GM21619 (cell line): ENCODE results near the gene SLC8A1.

Source experiments
- ATAC-seq: cut with Tn5 transposase; IDR thresholded peaks from one replicate; pipeline ENCODE4 v1.9.1; 2021; ENCODE audit not compliant: unreplicated experiment

The SLC8A1 gene

DNA sequence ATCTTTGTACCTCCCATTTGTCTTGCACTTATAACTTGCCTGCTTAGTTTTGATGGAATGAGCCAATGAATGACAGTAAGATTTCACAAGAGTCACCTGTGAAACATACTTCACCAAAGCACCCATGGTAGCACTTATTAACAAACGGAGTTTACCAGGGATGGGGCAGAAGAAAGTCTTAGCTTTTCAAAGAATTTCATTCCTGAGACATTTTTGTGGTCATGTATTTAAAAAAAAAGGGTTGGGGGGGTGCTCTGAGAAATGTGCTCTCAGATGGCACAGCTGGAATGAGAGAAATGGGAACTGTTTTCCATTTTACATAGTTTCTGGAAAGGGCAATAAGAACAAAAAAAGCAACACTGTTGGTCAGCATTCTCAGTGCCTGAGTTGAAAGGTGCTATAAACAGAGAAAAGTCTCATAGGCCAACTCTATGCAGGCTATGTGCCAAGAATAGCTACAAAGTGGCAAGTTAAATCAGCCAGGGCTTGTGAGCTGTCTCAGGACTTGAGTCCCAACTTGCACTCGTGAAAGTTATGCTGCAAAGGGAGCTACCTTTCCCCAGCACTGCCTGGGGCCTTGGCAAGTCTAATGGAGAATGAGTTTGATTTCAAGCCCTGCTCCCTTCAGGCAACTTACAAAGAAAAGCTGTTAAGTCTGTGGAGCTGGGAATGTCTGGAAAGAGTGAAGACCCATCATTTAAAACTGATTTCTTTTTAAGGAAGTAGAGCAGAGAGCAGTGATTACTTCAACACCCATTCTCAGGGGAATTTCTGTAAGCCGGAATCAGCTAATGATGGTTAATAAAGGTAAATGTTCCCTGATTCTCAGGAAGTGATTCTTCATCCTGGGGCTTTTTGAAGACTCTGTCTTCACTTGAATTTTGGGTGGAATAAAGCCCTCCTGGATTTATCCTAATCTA lies 170.6 kb downstream of the SLC8A1 start:
- ATAC-seq, result peak; percentile 65

DNA sequence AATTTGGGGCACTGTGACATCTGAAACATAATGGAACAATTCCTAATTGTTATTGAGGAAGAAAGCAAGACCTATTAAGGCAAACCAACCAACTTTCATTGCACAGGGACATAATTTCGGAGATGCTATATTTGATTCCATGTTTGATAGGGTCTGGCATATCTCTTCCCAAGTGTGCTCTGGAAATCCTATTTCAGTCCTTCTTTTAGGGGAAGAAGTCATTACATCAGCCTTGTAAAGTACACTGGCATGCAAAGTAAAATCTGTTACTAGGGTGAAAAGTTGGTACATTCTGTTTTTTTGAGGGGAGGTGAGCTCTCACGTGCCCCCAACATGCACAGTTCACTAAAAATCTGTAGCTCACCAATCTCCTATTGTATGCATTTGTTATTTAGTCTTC lies 172.4 kb downstream of the SLC8A1 start:
- no peak for ATAC-seq

- ATAC-seq, result no peak
Observed at GRCh38 chr2:40279001-40279400, 172.9 kb downstream of the SLC8A1 start.

DNA sequence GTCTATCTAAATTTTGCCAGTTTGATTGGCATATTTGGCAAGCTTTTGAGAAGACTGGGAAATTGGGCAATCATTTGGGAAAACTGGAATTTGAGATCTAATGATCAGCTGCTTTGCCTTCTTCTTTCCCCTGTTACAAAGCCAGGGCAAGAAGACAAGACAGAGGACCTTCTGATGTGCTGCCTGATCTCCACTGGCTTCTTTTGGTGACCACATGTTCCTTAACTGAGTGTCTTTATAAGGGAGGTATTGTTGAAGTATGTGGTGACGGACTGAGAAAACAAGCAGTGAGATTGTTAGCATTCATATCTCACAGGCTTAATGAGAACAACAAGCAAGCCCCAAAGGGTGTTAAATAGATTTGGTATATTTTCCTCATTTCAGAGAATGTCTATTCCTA lies 175.8 kb downstream of the SLC8A1 start:
- ATAC-seq, result no peak

DNA sequence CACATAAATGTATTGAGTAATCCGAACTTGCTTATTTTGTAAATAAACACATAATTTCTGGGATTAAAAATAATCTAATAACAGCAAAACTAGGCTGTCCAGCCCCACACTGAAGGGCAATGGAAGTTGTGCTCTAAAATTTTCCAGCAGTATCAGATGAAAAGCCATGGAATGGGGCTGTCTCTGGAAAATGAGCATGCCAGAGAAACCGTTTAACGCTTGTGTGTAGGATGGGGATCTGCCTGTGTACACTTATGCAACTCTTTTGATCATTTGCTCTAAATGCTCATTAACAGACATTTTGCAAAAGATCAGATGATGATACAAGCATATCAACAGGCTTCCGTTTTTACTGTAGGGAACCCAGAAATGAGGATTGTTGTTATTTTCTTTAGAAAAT lies 177.6 kb downstream of the SLC8A1 start:
- ATAC-seq, result no peak

DNA sequence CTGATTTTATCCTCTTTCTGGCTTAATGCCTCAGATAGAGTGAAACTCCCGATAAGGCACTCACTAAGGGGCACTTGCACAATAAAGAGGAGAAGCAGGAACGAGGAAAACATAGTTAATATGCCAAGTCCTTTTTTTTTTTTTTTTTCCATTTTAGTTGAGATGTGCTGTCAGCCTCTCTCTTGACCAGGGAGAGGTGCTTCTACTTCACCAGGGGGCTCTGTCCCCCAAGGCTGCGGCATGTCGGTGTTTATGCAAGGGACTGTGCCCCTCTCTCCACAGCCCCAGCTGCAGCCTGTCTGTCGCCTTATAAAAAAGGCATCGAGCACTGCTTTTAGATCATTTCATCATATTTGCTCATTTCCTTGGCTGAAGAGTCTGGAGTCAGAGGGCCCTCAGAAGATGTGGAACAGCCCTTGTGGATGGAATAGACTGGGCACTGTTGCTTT lies 178.1 kb downstream of the SLC8A1 start:
- no peak for ATAC-seq

- ATAC-seq, result no peak
Observed at GRCh38 chr2:40271094-40271493, 180.8 kb downstream of the SLC8A1 start.

DNA sequence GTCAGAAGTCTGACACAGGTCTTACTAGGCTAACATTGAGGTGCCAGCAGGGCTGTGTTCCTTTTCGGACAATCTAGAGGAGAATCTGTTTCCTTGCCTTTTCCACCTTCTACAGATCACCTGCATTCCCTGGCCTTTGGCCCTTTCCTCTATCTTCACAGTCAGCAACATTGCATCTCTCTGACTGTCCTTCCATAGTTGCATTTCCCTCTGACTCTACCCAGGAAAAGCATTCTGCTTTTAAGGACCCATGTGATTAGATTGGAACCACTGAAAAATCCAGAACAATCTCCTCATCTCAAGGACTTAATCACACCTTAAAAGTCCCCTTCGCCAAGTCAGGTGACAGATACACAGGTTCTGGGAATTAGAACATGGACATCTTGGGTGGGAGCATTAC lies 181.5 kb downstream of the SLC8A1 start:
- no peak for ATAC-seq

- ATAC-seq, result no peak
Observed at GRCh38 chr2:40268566-40268965, 183.3 kb downstream of the SLC8A1 start.

- ATAC-seq, result no peak
Observed at GRCh38 chr2:40266201-40266600, 185.7 kb downstream of the SLC8A1 start.

DNA sequence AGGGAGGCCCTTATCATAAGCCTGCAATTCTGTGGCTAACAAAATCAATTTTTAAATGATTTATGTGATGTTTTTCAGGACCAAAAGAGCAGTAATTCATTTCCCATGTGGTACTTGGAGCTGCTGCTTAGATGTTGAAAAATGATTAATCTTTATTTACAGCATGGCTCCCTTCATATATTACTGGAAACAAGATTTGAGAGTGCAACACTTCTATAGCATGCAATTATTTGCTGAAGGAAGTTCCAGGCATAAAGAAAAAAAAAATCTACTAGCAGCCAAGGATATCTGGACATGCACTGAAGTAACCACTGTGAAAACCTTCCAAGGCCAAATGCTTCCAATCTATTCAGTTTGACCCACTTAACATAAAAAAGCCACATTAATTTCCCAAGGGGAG lies 186.3 kb downstream of the SLC8A1 start:
- ATAC-seq, result no peak

DNA sequence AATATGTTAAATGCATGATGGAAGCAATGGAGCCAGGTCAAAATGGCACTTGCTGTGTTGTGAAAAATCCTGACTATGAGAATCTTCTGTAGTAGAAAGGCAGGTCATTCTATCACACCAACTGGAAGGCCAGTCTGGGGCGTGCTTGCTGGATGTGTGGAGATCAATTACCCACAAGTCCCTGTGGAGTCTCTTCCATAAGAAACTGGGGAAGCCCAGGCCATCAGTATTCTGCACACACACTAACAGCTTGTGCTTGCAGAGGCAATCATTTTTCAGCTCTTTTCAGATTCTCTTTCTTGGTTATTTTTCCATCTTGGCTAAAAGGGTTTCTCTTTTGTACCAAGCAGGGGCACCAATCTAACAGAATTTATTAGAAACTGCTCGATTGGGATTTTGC lies 190.8 kb downstream of the SLC8A1 start:
- ATAC-seq, result no peak

DNA sequence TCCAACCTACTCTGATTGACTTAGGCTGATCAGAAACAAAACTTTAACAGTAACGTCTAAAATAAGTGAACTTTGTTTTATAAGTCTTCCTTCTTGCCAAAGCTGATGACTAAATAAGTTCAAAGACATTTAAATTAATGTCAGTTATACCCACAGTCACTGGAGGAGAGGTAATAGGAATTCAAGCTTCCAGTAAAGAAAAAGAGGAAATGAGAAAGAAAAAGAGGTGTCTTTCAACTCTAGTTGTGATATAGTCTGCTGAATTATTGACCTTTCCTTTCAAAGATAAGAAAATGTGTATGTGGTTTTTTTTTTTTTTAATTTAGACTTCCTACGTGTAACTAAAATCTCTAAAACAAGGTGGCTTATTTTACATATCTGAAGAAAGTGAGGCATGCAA lies 191.5 kb downstream of the SLC8A1 start:
- no peak for ATAC-seq

GRCh38 chr2:40259900-40260299 lies 192.0 kb downstream of the SLC8A1 start:
- ATAC-seq, result no peak

- ATAC-seq, result no peak
Observed at GRCh38 chr2:40258135-40258457, 193.8 kb downstream of the SLC8A1 start.

DNA sequence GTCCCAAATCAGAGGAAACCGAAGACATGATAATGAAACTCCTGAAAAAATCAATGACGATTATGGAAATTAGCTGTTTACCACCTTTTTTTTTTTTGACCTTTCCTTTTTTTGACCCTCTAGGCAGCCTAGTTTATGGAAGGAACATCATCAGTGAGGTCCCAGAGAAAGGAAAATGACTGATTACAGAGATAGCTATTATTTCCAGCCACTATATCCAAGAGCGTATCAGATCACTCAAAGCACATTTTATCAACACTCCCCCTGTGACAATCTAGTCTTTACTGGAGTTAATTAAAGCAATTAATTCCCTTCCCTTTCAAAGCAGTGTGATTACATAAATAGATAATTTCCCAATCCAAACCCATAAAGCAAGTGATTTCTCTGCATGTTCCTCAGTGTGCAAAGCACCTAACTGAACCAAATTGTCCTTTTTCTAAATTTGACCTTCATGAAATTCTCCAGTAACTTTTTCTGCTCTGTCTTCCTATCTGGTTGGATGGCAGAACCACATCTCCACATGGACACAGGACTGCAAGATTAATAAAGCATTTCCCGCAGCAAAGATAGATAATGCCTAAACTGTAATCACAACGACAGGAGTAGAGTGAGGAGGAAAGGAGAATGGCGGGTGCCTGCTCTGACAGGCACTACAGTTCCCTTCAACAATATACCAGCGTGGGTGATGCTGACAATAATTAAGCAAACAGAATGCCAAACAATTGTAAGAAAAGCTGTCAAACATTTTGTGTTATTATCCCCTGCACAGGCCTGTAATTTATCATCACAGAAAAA lies 194.4 kb downstream of the SLC8A1 start:
- ATAC-seq, result no peak

DNA sequence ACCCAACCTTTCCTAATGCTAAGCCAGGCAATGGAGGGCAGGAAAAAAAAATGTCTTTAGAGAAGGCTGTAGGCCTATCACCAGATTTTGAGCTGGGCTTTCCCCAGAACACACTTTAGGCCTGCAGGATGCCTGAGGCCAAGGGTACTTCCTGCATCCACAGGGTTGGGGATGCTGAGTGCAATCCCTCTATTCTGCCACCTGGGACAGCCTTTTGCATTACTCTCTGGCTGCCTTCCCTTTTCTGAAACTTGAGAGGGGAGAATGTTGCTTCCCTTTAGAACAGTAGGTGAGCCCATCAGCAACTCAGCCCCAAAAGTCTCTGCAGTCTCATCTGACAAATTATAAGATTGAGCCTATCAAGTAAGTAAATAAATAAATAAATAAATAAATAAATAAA lies 195.2 kb downstream of the SLC8A1 start:
- ATAC-seq, result no peak

DNA sequence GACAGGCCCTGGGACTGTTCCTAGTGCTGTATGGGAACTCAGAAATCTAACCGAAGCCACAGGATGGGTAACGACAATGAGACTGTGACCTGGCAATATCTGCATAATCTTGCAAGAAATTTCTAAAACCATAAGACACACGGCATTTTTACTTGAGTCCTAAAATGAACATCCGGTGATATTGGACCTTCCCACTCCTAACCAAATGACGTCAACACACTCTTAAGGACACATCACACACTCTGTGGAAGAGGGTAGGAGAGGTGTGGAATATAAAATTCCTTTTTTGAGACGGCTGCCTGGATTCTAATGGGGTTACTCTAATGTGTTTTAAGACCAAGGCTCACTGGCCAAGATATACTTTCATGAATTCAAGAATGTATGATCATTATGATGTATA lies 195.9 kb downstream of the SLC8A1 start:
- ATAC-seq, result no peak

- ATAC-seq, result no peak
Observed at GRCh38 chr2:40255103-40255502, 196.8 kb downstream of the SLC8A1 start.

- ATAC-seq, result no peak
Observed at GRCh38 chr2:40254611-40255010, 197.3 kb downstream of the SLC8A1 start.

DNA sequence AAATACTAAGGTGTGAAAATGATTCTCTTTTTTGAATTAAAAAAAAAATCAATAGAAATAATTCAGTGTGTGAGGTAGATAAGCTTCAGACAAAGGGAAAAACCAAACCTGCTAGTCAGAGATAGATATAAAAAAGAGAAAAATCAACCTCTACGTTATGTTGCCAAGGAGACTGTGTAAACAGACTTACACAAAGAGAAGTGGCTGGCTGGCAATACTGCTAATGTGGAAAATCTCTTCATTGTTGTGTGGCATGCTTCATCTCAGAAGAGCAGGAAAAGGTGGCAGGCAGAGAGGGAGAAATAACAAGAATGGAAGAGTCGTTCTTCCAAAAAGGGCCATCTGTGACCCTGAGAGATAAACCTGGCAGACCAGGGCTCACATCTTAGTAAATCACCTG lies 200.8 kb downstream of the SLC8A1 start:
- ATAC-seq, result no peak

- ATAC-seq, result no peak
Observed at GRCh38 chr2:40249577-40249976, 202.3 kb downstream of the SLC8A1 start.
